Activated B cell treated with CpG ODN at 0.5 μM for 24 hours (primary cell): ENCODE results near the gene ZBTB49. TPM values are rescaled to one million over a fixed set of nuclear protein-coding genes. Genes with fewer than 3 reads are reported as not detected.

Experiments used
- ATAC-seq: fragments of 200-7000 bp; cut with Tn5 transposase; one replicate; pipeline ENCODE4 v1.10.0; 2021; ENCODE audit warnings: low read depth, mild to moderate bottlenecking, moderate library complexity
- CTCF ChIA-PET: fragments of 350-600 bp; sonication (Branson Sonifier 250); formaldehyde crosslinking; loops from one replicate; lab custom pipeline; 2021; ENCODE audit warnings: antibody characterized with exemption; lab: Charles Lee
- POLR2A ChIA-PET: fragments of 350-600 bp; sonication (Branson Sonifier 250); formaldehyde crosslinking; loops from one replicate; lab custom pipeline; 2021; ENCODE audit warnings: antibody characterized with exemption; lab: Charles Lee
- DNase-seq: peaks from one replicate; pipeline ENCODE4 v3.0.0; 2022
- H3K27ac Mint-ChIP-seq: one replicate; pipeline ENCODE4 v1.8.0; 2020; ENCODE audit warnings: mixed read lengths
- H3K27me3 Mint-ChIP-seq: one replicate; pipeline ENCODE4 v1.8.0; 2021; ENCODE audit warnings: mixed read lengths
- H3K36me3 Mint-ChIP-seq: one replicate; pipeline ENCODE4 v1.8.0; 2021; ENCODE audit warnings: low read depth, mixed read lengths
- H3K4me1 Mint-ChIP-seq: one replicate; pipeline ENCODE4 v1.8.0; 2021; ENCODE audit warnings: mixed read lengths
- H3K4me3 Mint-ChIP-seq: one replicate; pipeline ENCODE4 v1.8.0; 2020; ENCODE audit warnings: mild to moderate bottlenecking, mixed read lengths
- H3K9me3 Mint-ChIP-seq: one replicate; pipeline ENCODE4 v1.8.0; 2020; ENCODE audit warnings: mixed read lengths
- intact Hi-C: fragments of 100-400 bp; cut with micrococcal nuclease; formaldehyde crosslinking; loops from one replicate; pipeline ENCODE4 v1.15.1; 2024
- total RNA-seq: library from RNA; stranded (reverse); gene quantifications from 2 replicates; pipeline ENCODE4 v1.2.3, GENCODE V29; 2022
- TF ChIP-seq, protein P1 (sequence below): fragments of 200-600 bp; IDR thresholded peaks from one replicate; pipeline ENCODE4 v1.8.0; 2022; ENCODE audit warnings: antibody characterized with exemption, mild to moderate bottlenecking

ZBTB49 gene
- total RNA-seq, 1 donor from 2014 or later: 11.6 TPM

DNA sequence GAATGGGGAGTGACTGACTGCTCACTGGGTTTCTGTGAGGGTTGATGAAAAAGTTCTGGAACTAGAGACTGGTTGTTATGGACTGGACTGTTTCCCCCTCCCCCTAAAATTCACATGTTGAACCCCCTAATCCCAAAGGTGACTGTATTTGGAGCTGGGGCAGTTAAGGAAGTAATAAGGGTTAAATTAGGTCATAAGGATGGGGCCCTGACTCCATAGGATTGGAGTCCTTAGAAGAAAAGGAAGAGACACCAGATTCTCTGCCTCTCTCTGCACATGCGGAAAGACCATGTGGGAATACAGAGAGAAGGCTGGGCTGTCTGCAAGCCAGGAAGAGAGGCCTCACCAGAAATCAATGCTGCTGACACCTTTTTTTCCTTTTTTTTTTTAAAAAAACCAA, 38.2 kb downstream of the ZBTB49 start:
- peaks cover 2% of the 10 kb centered on the region for H3K9me3 Mint-ChIP-seq
- peaks cover 2% of the 10 kb centered on the region for H3K36me3 Mint-ChIP-seq
- H3K27me3 Mint-ChIP-seq: no peaks in the 10 kb centered on the region
- no peak overlapping the region for H3K27ac Mint-ChIP-seq
- DNase-seq: no peak
- H3K4me1 Mint-ChIP-seq: no peaks in the 10 kb centered on the region
- intact Hi-C loops: no loop called here
- ChIA-PET POLR2A (no interaction called here), CTCF (no interaction called here)
- TF ChIP-seq, protein P1, sequence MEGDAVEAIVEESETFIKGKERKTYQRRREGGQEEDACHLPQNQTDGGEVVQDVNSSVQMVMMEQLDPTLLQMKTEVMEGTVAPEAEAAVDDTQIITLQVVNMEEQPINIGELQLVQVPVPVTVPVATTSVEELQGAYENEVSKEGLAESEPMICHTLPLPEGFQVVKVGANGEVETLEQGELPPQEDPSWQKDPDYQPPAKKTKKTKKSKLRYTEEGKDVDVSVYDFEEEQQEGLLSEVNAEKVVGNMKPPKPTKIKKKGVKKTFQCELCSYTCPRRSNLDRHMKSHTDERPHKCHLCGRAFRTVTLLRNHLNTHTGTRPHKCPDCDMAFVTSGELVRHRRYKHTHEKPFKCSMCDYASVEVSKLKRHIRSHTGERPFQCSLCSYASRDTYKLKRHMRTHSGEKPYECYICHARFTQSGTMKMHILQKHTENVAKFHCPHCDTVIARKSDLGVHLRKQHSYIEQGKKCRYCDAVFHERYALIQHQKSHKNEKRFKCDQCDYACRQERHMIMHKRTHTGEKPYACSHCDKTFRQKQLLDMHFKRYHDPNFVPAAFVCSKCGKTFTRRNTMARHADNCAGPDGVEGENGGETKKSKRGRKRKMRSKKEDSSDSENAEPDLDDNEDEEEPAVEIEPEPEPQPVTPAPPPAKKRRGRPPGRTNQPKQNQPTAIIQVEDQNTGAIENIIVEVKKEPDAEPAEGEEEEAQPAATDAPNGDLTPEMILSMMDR: no peak
- no peak for ATAC-seq
- no peak overlapping the region for H3K4me3 Mint-ChIP-seq

DNA sequence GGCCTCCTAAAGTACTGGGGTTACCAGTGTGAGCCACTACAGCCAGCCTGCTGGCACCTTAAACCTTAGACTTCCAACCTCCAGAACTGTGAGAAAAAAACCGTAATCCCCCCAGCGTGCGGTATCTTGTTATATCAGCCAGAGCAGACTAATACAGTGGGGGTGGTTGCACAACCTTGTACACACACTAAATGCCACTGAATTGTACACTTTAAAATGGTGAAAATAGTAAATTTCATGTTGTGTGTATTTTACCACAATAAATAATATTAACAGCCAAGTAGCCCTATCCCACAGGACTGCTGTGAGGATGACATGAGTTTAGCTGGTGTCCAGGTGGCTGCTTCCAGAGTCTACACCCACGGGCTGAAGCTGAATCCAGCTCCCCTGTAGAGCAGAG, 38.8 kb downstream of the ZBTB49 start:
- Mint-ChIP-seq H3K36me3 (no peaks in the 10 kb centered on the region), H3K4me1 (no peaks in the 10 kb centered on the region), H3K27me3 (no peaks in the 10 kb centered on the region), H3K27ac (no peak overlapping the region), H3K9me3 (peaks cover 2% of the 10 kb centered on the region), H3K4me3 (no peak overlapping the region)
- TF ChIP-seq, protein P1: no peak
- ChIA-PET POLR2A (no interaction called here), CTCF (no interaction called here)
- intact Hi-C loops: no loop called here
- ATAC-seq: no peak
- DNase-seq: no peak

DNA sequence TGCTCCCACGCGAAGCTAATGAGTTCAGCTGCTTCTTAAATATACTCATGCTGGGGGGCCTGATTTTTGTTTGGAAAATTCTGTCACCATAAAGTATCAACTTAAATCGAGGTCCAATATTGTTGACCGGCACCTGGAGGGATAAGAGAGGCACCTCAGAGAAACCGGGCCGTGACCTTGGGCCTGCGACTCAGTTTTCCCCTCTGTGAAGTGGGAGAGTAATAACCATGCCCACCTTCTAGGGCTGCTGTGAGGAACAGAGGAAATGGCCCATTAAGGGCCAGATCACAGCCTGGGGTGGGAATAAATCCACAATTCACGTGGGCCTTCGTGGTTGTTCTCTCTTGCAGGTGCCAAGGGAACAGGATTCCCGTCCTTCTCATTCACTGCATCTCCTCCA, 39.4 kb downstream of the ZBTB49 start:
- ATAC-seq: no peak
- TF ChIP-seq, protein P1: no peak
- Mint-ChIP-seq H3K27ac (no peak overlapping the region), H3K9me3 (peaks cover 2% of the 10 kb centered on the region), H3K4me3 (no peak overlapping the region), H3K4me1 (no peaks in the 10 kb centered on the region), H3K36me3 (no peaks in the 10 kb centered on the region), H3K27me3 (no peaks in the 10 kb centered on the region)
- CTCF ChIA-PET: no interaction called here
- POLR2A ChIA-PET: no interaction called here
- DNase-seq: no peak
- intact Hi-C loops: no loop called here

DNA sequence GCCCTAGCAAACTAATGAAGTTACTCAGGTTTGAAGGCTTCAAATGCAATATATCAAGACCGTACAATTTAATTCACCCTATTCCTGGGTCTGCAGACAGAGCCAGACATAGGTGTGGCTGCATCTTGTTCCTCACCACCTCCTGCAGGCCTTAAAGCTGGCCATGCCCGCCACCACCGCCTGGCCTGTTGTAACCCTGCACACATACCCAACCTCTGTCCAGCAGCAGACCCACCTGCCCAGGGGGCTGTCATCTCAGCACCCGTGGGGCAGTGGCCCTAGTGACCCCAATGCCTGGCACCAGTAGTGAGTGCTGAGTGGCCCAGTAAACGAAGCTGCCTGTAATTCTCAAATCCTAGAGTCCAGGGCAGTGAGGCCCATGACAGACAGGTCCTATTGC, 40.7 kb downstream of the ZBTB49 start:
- H3K27me3 Mint-ChIP-seq: peaks cover 2% of the 10 kb centered on the region
- POLR2A ChIA-PET: no interaction called here
- no peak overlapping the region for H3K27ac Mint-ChIP-seq
- CTCF ChIA-PET: no interaction called here
- intact Hi-C loops: no loop called here
- peaks cover 6% of the 10 kb centered on the region for H3K4me1 Mint-ChIP-seq
- H3K36me3 Mint-ChIP-seq: no peaks in the 10 kb centered on the region
- TF ChIP-seq, protein P1: no peak
- H3K4me3 Mint-ChIP-seq: no peak overlapping the region
- ATAC-seq: no peak
- H3K9me3 Mint-ChIP-seq: peaks cover 2% of the 10 kb centered on the region
- DNase-seq: no peak

DNA sequence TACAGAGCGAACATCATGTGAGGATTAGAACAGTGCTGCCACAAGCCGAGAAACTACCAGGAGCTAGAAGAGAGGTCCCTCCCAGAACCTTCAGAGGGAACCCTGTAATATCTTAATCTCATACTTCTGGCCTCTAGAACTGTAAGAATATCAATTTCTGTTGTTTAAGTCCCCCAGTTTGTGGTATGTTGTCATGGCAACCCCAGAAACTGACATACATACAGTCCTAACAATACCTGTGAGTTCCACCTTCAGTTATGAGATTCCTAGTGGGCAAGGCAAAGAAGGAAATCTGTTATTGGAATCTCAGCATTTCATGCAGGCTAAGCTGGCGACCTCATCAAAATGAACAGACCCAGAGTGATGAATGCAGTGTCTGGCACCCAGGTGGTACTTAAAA, 42.5 kb downstream of the ZBTB49 start:
- peaks cover 6% of the 10 kb centered on the region for H3K4me1 Mint-ChIP-seq
- intact Hi-C loops: no loop called here

More for the DNA sequence above, 42.5 kb downstream of the ZBTB49 start:
- POLR2A ChIA-PET: no interaction called here
- ATAC-seq: no peak
- H3K4me3 Mint-ChIP-seq: no peak overlapping the region
- TF ChIP-seq, protein P1: no peak
- DNase-seq: no peak
- CTCF ChIA-PET: interaction anchor here (1.2 kb wide), 1 partner anchor 73 kb away, joined by 3 read pairs; no protein-coding TSS in a partner anchor
- H3K27me3 Mint-ChIP-seq: peaks cover 4% of the 10 kb centered on the region
- peaks cover 2% of the 10 kb centered on the region for H3K9me3 Mint-ChIP-seq
- no peak overlapping the region for H3K27ac Mint-ChIP-seq
- no peaks in the 10 kb centered on the region for H3K36me3 Mint-ChIP-seq
